Stromal cell of bone marrow (primary cell): Measurements from ENCODE around the gene GRIA4.

ENCODE experiments used
- DNase-seq: peaks from one replicate; pipeline ENCODE4 v3.0.0-alpha.2; 2012; ENCODE audit warnings: low read depth

The GRIA4 gene

GRCh38 chr11:105789579-105790420 is 179.9 kb downstream of the GRIA4 start:
- no peak for DNase-seq

- no peak for DNase-seq
Observed at GRCh38 chr11:105790840-105791239, 181.0 kb downstream of the GRIA4 start.

GRCh38 chr11:105793092-105793491 is 183.2 kb downstream of the GRIA4 start:
- no peak for DNase-seq

- DNase-seq: no peak
Observed at GRCh38 chr11:105799263-105799662, 189.4 kb downstream of the GRIA4 start.

- no peak for DNase-seq
Observed at GRCh38 chr11:105799728-105800462, 190.0 kb downstream of the GRIA4 start.

GRCh38 chr11:105802390-105802789 is 192.5 kb downstream of the GRIA4 start:
- DNase-seq: no peak

- DNase-seq: no peak
Observed at GRCh38 chr11:105811242-105811641, 201.4 kb downstream of the GRIA4 start.

- DNase-seq: no peak
Observed at GRCh38 chr11:105821372-105821771, 211.5 kb downstream of the GRIA4 start.

GRCh38 chr11:105821781-105822180 is 211.9 kb downstream of the GRIA4 start:
- DNase-seq: no peak

GRCh38 chr11:105823495-105824033 is 213.7 kb downstream of the GRIA4 start:
- DNase-seq: no peak

- DNase-seq: no peak
Observed at GRCh38 chr11:105824457-105825013, 214.7 kb downstream of the GRIA4 start.

GRCh38 chr11:105825141-105825540 is 215.3 kb downstream of the GRIA4 start:
- DNase-seq: no peak

GRCh38 chr11:105827906-105828305 is 218.0 kb downstream of the GRIA4 start:
- no peak for DNase-seq

GRCh38 chr11:105829084-105829483 is 219.2 kb downstream of the GRIA4 start:
- DNase-seq: no peak

- DNase-seq: no peak
Observed at GRCh38 chr11:105834461-105834860, 224.6 kb downstream of the GRIA4 start.

- peak; percentile 6 for DNase-seq
Observed at GRCh38 chr11:105838668-105839384, 229.0 kb downstream of the GRIA4 start.

- no peak for DNase-seq
Observed at GRCh38 chr11:105840391-105840790, 230.5 kb downstream of the GRIA4 start.

GRCh38 chr11:105852403-105852802 is 242.5 kb downstream of the GRIA4 start:
- no peak for DNase-seq

- no peak for DNase-seq
Observed at GRCh38 chr11:105854269-105854668, 244.4 kb downstream of the GRIA4 start.

- DNase-seq: no peak
Observed at GRCh38 chr11:105856954-105857353, 247.1 kb downstream of the GRIA4 start.

GRCh38 chr11:105857728-105858127 is 247.9 kb downstream of the GRIA4 start:
- no peak for DNase-seq

- DNase-seq: no peak
Observed at GRCh38 chr11:105858841-105859240, 249.0 kb downstream of the GRIA4 start.
